Neural cell (in vitro differentiated cells): ENCODE data around the gene CDKAL1. TPM values are rescaled to one million over a fixed set of nuclear protein-coding genes. Genes with fewer than 3 reads are reported as not detected.

ENCODE experiments used
- H2AFZ ChIP-seq: fragments of 200-600, 300-800 bp; sonication (generic), shearing (Covaris generic); 2 replicates; pipeline ENCODE4 v1.6.0; 2014; ENCODE audit warnings: low read depth, mild to moderate bottlenecking, antibody characterized with exemption, low read length, moderate library complexity
- H3F3A ChIP-seq: fragments of 200-600 bp; shearing (Covaris generic); 2 replicates; pipeline ENCODE4 v1.6.1; 2016; ENCODE audit warnings: mild to moderate bottlenecking, moderate library complexity, mixed read lengths, antibody characterized with exemption, low read length; ENCODE audit not compliant: insufficient read depth, poor library complexity, severe bottlenecking
- H3K27ac ChIP-seq: fragments of 200-600, 300-800 bp; sonication (generic), shearing (Covaris generic); 2 replicates; pipeline ENCODE4 v1.5.1; 2014; ENCODE audit warnings: mild to moderate bottlenecking, low read length, moderate library complexity
- H3K27me3 ChIP-seq: fragments of 300-800, 200-600 bp; sonication (generic), shearing (Covaris generic); 2 replicates; pipeline ENCODE4 v1.6.0; 2014; ENCODE audit warnings: mild to moderate bottlenecking, low read depth, low read length, moderate library complexity; ENCODE audit not compliant: insufficient read depth
- H3K36me3 ChIP-seq: fragments of 300-800, 200-600 bp; sonication (generic), shearing (Covaris generic); 2 replicates; pipeline ENCODE4 v1.5.1; 2014; ENCODE audit warnings: mild to moderate bottlenecking, antibody characterized with exemption, low read length, moderate library complexity; ENCODE audit not compliant: insufficient read depth
- H3K4me2 ChIP-seq: fragments of 300-800, 200-600 bp; sonication (generic), shearing (Covaris generic); 2 replicates; pipeline ENCODE4 v1.6.0; 2014; ENCODE audit warnings: mild to moderate bottlenecking, low read length
- H3K4me3 ChIP-seq: fragments of 300-800, 200-600 bp; sonication (generic), shearing (Covaris generic); 2 replicates; pipeline ENCODE4 v1.5.1; 2014; ENCODE audit warnings: mild to moderate bottlenecking, low read length, moderate library complexity
- H3K79me2 ChIP-seq: fragments of 200-600 bp; shearing (Covaris generic); replicated peaks from 2 replicates; pipeline ENCODE4 v1.6.0; 2014; ENCODE audit warnings: mild to moderate bottlenecking, low read length, moderate library complexity; ENCODE audit not compliant: insufficient read depth
- H3K9ac ChIP-seq: fragments of 300-800, 200-600 bp; sonication (generic), shearing (Covaris generic); 2 replicates; pipeline ENCODE4 v1.6.1; 2016; ENCODE audit warnings: mild to moderate bottlenecking, low read length, mixed read lengths
- H3K9me2 ChIP-seq: fragments of 200-600 bp; shearing (Covaris generic); 2 replicates; pipeline ENCODE4 v1.6.1; 2016; ENCODE audit warnings: mild to moderate bottlenecking, low read length, mixed read lengths; ENCODE audit not compliant: insufficient read depth
- H3K9me3 ChIP-seq: fragments of 200-600, 300-800 bp; sonication (generic), shearing (Covaris generic); 2 replicates; pipeline ENCODE4 v1.6.1; 2016; ENCODE audit warnings: mild to moderate bottlenecking, mixed run types, low read length, moderate library complexity, mixed read lengths
- H4K20me1 ChIP-seq: fragments of 200-600 bp; shearing (Covaris generic); 2 replicates; pipeline ENCODE4 v1.6.1; 2016; ENCODE audit warnings: mild to moderate bottlenecking, mixed run types; ENCODE audit not compliant: insufficient read depth
- EP300 ChIP-seq: fragments of 450-650 bp; conservative IDR thresholded peaks from 2 replicates; pipeline ENCODE4 v1.6.1; 2014; ENCODE audit warnings: antibody characterized with exemption, mild to moderate bottlenecking, moderate library complexity; ENCODE audit not compliant: poor library complexity, severe bottlenecking
- EZH2 ChIP-seq: fragments of 200-600, 300-800 bp; shearing (Covaris generic), sonication (generic); IDR thresholded peaks from 2 replicates; pipeline ENCODE4 v1.6.1; 2014; ENCODE audit warnings: antibody characterized with exemption, low read length, borderline replicate concordance, mild to moderate bottlenecking; ENCODE audit not compliant: insufficient read depth, poor library complexity, severe bottlenecking
- MXI1 ChIP-seq: fragments of 450-650 bp; conservative IDR thresholded peaks from 2 replicates; pipeline ENCODE4 v1.6.1; 2014; ENCODE audit warnings: antibody characterized with exemption, mild to moderate bottlenecking; ENCODE audit not compliant: poor library complexity, severe bottlenecking
- POLR2AphosphoS5 ChIP-seq: IDR thresholded peaks from 2 replicates; pipeline ENCODE4 v1.6.1; 2012
- RAD21 ChIP-seq: fragments of 450-650 bp; conservative IDR thresholded peaks from 2 replicates; pipeline ENCODE4 v1.6.1; 2014; ENCODE audit warnings: antibody characterized with exemption, mild to moderate bottlenecking, moderate library complexity
- SMC3 ChIP-seq: fragments of 450-650 bp; conservative IDR thresholded peaks from 2 replicates; pipeline ENCODE4 v1.6.1; 2014; ENCODE audit warnings: antibody characterized with exemption, mild to moderate bottlenecking, moderate library complexity; ENCODE audit not compliant: poor library complexity
- TAF1 ChIP-seq: IDR thresholded peaks from 2 replicates; pipeline ENCODE4 v1.6.1; 2012; ENCODE audit warnings: low read depth
- polyA plus RNA-seq: library from polyadenylated mRNA; depleted of rRNA; stranded (reverse); fragments of >200 nt; gene quantifications from 2 replicates; pipeline ENCODE4 v1.2.3, GENCODE V29; 2014
- TF ChIP-seq, protein P1 (sequence below): IDR thresholded peaks from 2 replicates; pipeline ENCODE4 v1.6.1; 2012; ENCODE audit warnings: borderline replicate concordance
- TF ChIP-seq, protein P2 (sequence below): fragments of 450-650 bp; IDR thresholded peaks from 2 replicates; pipeline ENCODE4 v1.5.1; 2014; ENCODE audit warnings: antibody characterized with exemption, mild to moderate bottlenecking, moderate library complexity; ENCODE audit not compliant: poor library complexity, severe bottlenecking

Gene CDKAL1
- polyA plus RNA-seq, 1 donor from 2014 or later: 10.7 TPM

DNA sequence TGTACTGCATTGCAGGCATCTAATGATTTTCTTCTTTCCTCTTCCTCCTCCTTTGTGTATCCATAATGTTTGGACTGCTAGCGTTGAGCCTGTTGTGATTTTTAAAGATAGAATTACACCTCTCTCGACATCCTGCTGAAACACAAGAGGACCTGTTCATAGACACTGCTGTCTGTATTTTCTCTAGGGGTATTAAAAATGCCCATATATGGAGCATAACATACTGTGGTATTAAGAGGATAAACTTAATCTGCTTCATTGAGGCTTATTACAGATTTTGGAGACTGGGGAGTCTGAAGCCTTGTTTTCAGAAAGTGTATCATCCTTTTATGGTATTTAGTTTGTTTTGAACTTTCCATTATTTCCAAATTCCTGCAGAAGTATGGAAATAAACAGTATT lies 414.3 kb downstream of the CDKAL1 start:
- no peak overlapping the region for H3K27ac ChIP-seq
- H3K36me3 ChIP-seq: no peaks in the 10 kb centered on the region
- TF ChIP-seq, protein P1, sequence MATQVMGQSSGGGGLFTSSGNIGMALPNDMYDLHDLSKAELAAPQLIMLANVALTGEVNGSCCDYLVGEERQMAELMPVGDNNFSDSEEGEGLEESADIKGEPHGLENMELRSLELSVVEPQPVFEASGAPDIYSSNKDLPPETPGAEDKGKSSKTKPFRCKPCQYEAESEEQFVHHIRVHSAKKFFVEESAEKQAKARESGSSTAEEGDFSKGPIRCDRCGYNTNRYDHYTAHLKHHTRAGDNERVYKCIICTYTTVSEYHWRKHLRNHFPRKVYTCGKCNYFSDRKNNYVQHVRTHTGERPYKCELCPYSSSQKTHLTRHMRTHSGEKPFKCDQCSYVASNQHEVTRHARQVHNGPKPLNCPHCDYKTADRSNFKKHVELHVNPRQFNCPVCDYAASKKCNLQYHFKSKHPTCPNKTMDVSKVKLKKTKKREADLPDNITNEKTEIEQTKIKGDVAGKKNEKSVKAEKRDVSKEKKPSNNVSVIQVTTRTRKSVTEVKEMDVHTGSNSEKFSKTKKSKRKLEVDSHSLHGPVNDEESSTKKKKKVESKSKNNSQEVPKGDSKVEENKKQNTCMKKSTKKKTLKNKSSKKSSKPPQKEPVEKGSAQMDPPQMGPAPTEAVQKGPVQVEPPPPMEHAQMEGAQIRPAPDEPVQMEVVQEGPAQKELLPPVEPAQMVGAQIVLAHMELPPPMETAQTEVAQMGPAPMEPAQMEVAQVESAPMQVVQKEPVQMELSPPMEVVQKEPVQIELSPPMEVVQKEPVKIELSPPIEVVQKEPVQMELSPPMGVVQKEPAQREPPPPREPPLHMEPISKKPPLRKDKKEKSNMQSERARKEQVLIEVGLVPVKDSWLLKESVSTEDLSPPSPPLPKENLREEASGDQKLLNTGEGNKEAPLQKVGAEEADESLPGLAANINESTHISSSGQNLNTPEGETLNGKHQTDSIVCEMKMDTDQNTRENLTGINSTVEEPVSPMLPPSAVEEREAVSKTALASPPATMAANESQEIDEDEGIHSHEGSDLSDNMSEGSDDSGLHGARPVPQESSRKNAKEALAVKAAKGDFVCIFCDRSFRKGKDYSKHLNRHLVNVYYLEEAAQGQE: no peak
- TF ChIP-seq EZH2: no peak
- TF ChIP-seq, protein P2, sequence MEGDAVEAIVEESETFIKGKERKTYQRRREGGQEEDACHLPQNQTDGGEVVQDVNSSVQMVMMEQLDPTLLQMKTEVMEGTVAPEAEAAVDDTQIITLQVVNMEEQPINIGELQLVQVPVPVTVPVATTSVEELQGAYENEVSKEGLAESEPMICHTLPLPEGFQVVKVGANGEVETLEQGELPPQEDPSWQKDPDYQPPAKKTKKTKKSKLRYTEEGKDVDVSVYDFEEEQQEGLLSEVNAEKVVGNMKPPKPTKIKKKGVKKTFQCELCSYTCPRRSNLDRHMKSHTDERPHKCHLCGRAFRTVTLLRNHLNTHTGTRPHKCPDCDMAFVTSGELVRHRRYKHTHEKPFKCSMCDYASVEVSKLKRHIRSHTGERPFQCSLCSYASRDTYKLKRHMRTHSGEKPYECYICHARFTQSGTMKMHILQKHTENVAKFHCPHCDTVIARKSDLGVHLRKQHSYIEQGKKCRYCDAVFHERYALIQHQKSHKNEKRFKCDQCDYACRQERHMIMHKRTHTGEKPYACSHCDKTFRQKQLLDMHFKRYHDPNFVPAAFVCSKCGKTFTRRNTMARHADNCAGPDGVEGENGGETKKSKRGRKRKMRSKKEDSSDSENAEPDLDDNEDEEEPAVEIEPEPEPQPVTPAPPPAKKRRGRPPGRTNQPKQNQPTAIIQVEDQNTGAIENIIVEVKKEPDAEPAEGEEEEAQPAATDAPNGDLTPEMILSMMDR: no peak
- TF ChIP-seq MXI1: no peak
- H3F3A ChIP-seq: no peaks in the 10 kb centered on the region
- H2AFZ ChIP-seq: no peak overlapping the region
- no peak overlapping the region for H3K9ac ChIP-seq
- no peak overlapping the region for H3K4me2 ChIP-seq
- H3K27me3 ChIP-seq: no peaks in the 10 kb centered on the region
- no peak overlapping the region for H3K4me3 ChIP-seq
- H3K79me2 ChIP-seq: no peaks in the 10 kb centered on the region
- H4K20me1 ChIP-seq: no peaks in the 10 kb centered on the region
- H3K9me3 ChIP-seq: no peaks in the 10 kb centered on the region
- no peaks in the 10 kb centered on the region for H3K9me2 ChIP-seq

GRCh38 chr6:20949138-20949537 lies 414.9 kb downstream of the CDKAL1 start:
- no peak overlapping the region for H3K27ac ChIP-seq
- no peak overlapping the region for H3K4me2 ChIP-seq
- H4K20me1 ChIP-seq: no peaks in the 10 kb centered on the region
- H3K79me2 ChIP-seq: no peaks in the 10 kb centered on the region
- H3K9ac ChIP-seq: no peak overlapping the region
- H3K36me3 ChIP-seq: no peaks in the 10 kb centered on the region
- no peak overlapping the region for H3K4me3 ChIP-seq
- H3K27me3 ChIP-seq: no peaks in the 10 kb centered on the region
- TF ChIP-seq EZH2 (no peak), TAF1 (no peak), EP300 (no peak), POLR2AphosphoS5 (no peak), SMC3 (no peak), RAD21 (no peak), MXI1 (no peak)
- TF ChIP-seq, protein P1: no peak
- TF ChIP-seq, protein P2: no peak
- H3K9me2 ChIP-seq: no peaks in the 10 kb centered on the region
- no peaks in the 10 kb centered on the region for H3K9me3 ChIP-seq
- H2AFZ ChIP-seq: no peak overlapping the region
- H3F3A ChIP-seq: no peaks in the 10 kb centered on the region
